Sigmoid colon (tissue), 4 donors: ENCODE data around the gene ARHGAP42.

Source experiments
- EP300 ChIP-seq, 4 donors: sonication (generic); formaldehyde crosslinking; IDR thresholded peaks; one replicate each; pipeline ENCODE4 v1.6.1; 2017; ENCODE audit warnings: antibody characterized with exemption in 4 of 4
- TF ChIP-seq, protein P1 (sequence below), 4 experiments: fragments of 450-650 bp in 3 of 4; fragments of 200-600 bp in 1 of 4; IDR thresholded peaks; one replicate each; pipeline ENCODE4 v1.5.1; 2016 to 2019; ENCODE audit warnings: antibody characterized with exemption in 4 of 4, mild to moderate bottlenecking in 3 of 4, moderate library complexity in 2 of 4

GRCh38 chr11:100810666-100811065, 123.6 kb downstream of the ARHGAP42 start:
- TF ChIP-seq, protein P1, sequence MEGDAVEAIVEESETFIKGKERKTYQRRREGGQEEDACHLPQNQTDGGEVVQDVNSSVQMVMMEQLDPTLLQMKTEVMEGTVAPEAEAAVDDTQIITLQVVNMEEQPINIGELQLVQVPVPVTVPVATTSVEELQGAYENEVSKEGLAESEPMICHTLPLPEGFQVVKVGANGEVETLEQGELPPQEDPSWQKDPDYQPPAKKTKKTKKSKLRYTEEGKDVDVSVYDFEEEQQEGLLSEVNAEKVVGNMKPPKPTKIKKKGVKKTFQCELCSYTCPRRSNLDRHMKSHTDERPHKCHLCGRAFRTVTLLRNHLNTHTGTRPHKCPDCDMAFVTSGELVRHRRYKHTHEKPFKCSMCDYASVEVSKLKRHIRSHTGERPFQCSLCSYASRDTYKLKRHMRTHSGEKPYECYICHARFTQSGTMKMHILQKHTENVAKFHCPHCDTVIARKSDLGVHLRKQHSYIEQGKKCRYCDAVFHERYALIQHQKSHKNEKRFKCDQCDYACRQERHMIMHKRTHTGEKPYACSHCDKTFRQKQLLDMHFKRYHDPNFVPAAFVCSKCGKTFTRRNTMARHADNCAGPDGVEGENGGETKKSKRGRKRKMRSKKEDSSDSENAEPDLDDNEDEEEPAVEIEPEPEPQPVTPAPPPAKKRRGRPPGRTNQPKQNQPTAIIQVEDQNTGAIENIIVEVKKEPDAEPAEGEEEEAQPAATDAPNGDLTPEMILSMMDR (IDR thresholded peaks at IDR 0.05) = no peak
- TF ChIP-seq EP300 (IDR thresholded peaks at IDR 0.05) = no peak
